Measurements from ENCODE around the gene DLG5.

The DLG5 gene, protein sequence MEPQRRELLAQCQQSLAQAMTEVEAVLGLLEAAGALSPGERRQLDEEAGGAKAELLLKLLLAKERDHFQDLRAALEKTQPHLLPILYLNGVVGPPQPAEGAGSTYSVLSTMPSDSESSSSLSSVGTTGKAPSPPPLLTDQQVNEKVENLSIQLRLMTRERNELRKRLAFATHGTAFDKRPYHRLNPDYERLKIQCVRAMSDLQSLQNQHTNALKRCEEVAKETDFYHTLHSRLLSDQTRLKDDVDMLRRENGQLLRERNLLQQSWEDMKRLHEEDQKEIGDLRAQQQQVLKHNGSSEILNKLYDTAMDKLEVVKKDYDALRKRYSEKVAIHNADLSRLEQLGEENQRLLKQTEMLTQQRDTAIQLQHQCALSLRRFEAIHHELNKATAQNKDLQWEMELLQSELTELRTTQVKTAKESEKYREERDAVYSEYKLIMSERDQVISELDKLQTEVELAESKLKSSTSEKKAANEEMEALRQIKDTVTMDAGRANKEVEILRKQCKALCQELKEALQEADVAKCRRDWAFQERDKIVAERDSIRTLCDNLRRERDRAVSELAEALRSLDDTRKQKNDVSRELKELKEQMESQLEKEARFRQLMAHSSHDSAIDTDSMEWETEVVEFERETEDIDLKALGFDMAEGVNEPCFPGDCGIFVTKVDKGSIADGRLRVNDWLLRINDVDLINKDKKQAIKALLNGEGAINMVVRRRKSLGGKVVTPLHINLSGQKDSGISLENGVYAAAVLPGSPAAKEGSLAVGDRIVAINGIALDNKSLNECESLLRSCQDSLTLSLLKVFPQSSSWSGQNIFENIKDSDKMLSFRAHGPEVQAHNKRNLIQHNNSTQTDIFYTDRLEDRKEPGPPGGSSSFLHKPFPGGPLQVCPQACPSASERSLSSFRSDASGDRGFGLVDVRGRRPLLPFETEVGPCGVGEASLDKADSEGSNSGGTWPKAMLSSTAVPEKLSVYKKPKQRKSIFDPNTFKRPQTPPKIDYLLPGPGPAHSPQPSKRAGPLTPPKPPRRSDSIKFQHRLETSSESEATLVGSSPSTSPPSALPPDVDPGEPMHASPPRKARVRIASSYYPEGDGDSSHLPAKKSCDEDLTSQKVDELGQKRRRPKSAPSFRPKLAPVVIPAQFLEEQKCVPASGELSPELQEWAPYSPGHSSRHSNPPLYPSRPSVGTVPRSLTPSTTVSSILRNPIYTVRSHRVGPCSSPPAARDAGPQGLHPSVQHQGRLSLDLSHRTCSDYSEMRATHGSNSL (N-terminal part only)

DNA sequence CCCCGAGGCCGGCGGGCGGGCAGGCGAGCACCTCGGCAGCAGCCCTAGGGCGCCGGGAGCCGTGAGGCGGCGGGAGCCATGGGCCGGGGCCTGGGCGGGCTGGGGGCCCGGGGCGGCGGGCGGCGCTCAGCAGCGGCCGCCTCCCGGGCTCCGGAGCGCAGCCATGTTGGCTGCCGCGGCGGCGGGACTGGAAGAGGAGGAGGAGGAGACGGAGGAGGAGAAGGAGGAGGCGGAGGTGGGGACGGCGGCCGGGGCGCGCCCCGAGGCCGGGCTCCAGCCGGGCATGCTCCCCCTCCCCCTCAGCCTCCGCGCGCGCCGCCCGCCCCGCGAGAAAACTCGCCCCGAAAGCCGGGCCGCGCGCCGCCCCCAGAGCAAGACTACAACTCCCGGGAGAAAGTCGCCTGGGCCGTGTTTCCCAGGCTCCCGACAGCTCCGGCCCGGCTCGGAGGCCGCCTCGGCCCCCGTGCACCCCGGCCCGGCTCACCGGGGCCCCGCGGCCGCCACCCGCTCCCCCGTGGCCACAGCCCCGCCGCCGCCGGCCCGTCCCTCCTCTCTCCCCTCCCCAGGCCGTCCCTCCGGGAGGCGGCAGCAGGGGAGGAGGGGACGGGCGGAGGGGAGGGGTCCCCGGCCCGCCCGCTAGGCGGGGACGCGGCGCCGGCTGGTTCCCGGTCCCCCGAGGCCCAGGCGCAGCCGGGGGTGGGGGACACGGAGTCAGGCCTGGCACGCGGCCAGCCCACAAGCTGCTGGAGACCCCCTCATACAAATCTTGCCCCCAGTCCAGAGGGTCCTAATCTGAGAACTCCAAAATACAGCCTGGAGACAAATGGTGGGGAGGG, at the start of gene DLG5:
TSS of gene DLG5 (minus strand) at position 190 of the 836 bp plus-strand sequence. CDS start 235 bp downstream, outside the sequence.
- DNase-seq, result no peak

DNA sequence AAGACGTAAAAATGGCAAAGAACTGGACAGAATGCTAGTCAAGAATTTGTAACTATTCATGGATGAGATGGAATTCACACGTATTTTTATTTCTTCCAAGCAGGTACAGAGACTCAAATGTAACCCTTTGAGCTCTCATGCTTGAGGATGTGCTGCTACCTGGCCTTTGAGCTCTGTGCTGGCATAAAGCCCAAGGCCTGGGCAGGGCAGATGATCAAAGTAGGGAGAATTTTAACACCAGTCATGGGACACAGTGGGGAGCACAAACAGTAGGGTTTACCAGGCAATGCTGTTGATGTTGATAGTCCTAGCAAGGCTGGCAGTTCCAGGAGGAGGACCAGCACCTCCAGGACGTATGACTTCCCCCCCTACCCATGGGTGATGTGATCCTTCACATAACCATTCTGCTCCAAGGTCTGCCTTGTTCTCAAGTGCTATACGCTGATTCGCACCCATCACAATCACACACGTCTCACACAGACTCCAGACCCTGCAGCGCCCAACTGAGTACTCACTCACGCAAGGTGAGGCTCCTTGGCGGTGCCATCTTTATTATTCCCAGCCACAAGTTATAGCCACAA, 48.6 kb upstream of the DLG5 start:
- DNase-seq, result no peak

DNA sequence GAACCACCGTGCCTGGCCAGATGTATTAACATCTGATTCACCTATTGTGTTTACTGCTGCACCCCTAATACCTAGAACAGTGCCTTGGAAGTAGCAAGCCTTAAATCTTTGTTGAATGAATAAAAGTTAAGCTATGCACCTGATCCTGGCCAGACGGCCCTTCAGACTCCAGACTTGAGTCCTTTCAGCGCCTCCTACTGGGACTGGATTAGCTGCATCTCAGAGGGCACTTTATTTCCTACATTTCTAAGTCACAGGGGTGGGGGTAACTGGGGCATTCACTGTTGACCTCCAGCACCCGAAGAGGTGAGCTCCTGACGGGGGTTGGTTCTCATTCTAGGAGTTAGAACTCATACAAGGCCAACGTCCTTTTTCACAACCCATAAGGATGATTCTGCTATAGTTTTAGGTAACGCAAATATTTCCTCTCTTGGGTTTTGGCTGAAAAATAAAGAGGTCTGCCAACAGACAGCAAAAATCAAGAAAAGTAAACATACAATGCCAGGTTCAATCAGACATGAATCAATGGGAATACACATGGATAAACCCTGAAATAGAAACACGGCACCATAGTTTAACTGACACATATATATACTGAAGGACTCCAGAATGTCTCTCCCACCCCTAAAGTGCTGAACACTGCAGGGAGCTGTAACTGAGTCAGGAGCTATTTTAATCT, 48.0 kb upstream of the DLG5 start:
- DNase-seq, result no peak

DNA sequence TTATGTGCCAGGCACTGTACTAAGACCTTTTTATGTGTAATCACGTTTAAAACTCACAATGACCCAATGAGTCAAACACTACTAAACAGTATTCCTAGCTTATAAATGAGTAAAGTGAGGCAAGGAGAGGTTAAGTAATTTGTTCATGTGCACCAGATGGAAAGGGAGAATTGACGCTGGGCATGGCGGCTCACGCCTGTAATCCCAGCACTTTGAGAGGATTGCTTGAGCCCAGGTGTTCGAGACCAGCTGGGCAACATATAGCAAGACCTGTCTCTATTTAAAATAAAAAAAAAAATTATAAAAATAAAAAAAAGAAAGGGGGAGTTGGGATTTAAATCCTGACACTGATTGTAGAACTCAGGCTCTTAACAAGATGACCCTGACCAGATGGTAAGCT, 46.7 kb upstream of the DLG5 start:
- no peak for DNase-seq

DNA sequence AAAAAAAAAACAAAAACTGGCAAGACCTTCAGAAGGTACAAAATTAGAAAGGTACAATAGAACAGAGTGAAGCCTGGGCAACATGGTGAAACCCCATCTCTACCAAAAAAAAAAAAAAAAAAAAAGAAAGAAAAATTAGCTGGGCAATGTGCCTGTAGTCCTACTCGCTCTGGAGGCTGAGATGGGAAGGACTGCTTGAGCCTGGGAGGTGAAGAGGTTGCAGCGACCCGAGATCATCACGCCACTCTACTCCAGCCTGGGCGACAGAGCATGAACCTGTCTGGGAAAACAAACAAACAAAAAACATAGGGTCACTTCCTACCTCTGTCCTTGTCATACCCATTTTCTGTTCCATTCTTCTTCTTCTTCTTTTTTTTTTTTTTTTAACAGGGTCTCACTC, 45.6 kb upstream of the DLG5 start:
- no peak for DNase-seq

DNA sequence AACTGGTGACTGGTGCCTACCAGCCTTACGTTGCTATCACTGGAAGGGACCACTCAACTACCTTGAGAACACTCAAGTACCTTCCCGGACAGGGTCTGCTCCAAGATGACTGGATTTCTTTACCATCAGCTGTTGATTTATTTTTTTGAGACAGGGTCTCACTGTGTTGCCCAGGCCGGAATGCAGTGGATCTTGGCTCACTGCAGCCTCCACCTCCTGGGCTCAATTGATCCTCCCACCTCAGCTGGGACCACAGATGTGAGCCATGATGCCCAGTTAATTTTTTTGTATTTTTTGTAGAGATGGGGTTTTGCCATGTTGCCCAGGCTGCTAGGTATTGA, 45.2 kb upstream of the DLG5 start:
- no peak for DNase-seq

DNA sequence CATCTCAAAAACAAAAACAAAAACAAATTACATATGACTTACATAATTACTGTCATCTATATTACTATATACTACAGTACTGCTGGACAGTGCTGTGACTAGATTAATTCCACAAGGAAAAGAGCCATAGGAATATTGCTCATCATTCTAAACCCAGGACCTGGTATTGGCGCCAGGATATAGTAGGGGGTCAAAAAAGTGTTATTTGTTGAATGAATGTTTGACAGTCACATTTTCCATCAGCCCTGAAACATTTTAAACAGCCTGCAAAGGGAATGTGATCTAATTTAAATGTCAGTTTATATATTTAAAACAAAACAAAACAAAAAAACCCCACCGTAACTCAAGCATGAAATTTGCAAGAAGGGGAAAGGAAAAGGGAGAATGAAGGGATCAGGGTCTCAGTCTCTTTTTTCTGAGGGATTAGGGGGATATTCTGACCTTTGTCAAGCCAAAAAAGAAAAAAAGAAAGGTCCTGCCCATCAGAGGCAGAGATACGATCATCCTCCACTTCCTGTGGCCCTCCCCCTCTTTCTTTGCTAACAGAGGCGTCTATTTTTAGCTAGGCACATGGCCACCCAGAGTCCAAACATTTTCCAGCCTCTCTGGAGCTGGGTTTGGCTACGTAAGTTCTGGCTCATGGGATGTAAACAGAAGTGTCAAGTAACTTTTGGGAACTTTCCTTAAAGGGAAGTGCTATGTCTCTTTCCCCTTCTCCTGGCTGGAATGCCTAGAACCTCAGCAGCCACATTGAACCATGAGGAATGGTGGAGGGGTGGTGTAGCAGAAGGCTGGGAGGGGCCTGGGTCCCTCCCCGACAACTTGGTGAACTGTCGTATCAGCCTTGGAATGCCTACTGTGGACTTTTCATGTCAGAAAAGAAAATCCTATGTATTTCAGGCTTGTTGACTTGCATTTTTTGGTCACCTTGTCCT, 44.6 kb upstream of the DLG5 start:
- no peak for DNase-seq

DNA sequence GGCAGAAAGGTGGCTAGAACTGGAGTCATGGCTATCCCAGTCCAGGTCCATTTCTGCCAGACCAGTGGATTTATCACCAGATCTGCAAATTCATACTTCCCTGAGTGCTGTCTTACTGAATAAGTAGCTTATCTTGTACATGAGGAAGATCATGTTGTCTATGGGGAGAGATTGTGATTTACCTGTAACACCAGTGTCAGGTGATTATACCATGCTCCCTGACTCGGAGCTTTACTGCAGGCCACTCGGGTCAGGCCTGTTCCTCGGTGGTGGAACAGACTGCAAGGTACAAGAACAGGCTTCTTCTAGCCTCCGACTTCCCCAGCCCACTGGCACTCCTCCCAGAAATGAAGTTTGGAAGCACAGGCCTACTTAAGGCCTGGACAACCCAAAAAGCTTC, 42.6 kb upstream of the DLG5 start:
- no peak for DNase-seq

DNA sequence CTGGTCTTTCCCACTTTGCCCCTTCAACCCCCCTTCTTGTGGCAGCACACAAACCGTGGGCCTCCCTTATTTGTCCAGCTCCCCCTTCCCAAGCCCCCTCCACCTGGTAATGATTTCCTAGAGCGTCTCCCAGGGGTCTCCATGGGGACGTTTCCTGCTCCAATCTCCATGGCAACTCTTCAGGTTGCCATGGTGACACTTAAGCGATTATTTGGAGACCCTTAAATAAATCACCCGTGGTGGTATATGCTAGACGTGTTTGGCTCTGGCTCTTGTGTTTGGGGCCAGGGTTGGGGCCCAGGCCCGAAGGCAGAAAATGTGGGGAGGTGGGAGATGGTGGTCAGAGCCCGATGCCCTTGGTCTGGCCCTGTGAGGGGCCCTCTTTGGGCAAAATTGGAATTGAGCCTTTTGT, 41.1 kb upstream of the DLG5 start:
- DNase-seq, result no peak

DNA sequence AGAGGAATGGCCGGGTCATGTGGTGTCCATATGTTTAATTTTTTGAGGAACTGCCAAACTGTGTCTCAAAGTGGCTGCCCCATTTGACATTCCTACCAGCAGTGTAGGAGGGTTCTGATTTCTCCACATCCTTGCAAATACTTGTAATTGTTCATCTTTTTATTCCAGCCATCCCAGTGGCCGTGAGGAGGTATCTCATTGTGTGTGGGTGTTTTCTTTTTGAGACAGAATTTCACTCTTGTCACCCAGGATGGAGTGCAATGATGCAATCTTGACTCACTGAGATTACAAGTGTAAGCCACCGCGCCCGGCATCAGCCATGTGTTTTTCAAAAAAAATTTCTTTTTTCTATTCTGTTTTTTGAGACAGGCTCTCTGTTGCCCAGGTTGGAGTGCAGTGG, 38.7 kb upstream of the DLG5 start:
- no peak for DNase-seq

DNA sequence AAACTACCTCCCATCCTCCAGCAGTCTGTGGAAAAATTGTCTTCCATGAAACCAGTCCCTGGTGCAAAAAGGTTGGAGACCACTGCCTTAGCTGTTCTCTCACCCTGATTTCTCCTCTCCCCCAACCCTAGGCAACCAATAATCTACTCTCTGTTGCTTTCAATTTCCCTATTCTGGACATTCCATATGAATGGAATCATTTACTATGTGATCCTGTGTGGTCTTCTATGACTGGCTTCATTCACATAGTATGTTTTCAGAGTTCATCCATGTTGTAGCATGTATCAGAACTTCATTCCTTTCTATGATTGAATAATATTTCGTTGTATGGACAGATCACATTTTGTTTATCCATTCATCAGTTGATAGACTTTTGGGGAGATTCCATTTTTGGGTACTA, 38.3 kb upstream of the DLG5 start:
- DNase-seq, result no peak

DNA sequence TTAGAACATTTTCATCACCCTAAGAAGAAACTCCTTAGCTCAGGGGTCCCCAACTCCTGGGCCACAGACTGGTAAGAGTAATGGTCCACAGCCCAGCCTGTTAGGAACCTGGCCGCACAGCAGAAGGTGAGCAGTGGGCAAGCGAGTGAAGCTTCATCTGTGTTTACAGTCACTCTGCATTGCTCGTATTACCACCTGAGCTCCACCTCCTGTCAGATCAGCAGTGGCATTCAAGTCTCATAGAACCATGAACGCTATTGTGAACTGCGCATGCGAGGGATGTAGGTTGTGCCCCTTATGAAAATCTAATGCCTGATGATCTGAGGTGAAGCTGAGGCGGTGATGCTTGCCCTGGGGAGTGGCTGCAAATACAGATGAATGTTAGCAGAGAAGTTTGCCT, 37.3 kb upstream of the DLG5 start:
- no peak for DNase-seq

DNA sequence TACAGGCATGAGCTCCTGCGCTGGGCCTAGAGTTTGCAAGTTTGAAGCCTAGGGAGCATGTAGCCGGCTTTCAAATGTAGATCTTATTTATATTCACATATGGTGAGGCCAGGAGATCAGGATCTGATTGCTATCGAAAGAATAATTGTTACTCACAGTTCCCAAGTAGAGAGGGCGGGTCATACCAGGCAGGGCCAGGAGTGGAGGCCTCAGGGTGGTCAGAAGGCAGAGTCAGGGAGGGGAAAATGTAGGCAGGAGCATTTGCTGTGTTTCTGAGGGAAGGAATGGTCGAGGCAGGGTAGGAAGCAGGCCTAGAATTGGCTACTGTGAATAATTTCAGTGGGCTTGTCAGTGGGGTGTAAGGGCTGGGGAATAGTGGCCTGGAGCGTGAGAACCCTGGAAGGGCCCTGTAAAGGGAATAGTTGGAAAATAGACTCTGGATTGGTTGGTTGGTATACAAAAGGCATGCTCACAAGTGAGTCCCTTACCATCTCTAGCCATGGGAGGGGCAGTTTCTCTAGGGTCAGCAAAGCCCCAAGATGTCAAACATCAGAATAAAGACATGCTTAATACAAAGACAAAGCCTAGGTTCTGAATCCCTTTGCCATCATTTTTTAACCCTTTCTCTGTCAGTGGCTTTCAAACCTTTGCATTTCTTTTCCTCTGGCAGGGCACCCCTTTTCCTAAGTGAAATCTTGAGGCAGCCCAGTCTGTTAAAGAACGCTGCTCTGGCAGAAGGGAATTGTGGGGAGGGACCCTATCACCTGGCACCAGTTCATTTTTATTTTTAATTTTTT, 36.0 kb upstream of the DLG5 start:
- no peak for DNase-seq

DNA sequence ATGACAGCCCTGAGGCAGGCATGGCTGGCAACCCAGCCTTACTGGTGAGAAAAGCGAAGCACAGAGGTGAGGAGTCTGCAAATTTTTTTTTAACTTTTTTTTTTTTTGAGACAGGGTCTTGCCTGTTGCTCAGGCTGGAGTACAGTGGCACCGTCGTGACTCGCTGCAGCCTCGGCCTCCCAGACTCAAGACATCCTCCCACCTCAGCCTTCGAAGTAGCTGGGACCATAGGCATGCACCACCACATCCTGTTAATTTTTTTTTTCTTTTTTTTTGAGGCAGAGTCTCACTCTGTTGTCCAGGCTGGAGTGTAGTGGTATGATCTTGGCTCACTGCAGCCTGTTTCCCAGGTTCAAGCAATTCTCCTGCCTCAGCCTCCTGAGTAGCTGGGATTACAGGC, 35.1 kb upstream of the DLG5 start:
- no peak for DNase-seq

DNA sequence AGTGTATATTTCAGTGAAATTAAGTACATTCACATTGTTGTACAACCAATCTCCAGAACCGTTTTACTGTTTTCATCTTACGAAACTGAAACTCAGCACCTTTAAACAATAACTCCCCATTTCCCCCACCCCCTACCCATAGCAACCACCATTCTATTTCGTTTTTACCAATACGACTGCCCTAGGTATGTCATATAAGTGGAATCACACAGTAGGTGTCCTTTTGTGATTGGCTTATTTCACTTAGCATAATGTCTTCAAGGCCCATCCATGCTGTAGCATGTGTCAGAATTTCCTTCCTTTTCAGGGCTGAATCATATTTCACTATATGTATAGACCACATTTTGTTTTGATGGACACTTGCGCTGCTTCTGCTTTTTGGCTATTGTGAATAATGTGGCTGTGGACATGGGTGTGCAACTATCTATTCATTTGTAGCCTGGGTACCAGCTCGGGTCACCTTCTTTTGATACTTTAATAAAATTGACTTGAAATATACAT, 34.3 kb upstream of the DLG5 start:
- no peak for DNase-seq

DNA sequence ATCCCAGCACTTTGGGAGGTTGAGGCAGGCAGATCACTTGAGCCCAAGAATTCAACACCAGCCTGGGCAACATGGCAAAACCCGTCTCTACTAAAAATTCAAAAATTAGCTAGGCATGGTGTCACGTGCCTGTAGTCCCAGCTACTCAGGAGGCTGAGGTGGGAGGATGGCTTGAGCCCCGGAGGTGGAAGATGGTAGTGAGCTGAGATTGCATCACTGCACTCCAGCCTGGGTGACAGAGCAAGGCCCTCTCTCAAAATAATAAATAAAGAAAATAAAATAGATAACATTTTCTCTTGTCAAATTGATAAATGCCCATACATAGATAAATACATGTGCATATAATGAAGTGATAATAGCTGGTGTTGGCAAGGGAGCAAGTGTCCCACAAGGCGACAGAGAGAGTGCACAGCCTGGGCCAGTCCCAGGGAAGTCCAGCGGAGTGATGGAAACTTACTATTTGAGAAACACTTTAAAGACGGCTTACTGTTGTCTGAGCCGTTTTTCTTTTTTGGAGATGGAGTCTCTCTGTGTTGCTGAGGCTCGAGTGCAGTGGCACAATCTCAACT, 33.4 kb upstream of the DLG5 start:
- no peak for DNase-seq

DNA sequence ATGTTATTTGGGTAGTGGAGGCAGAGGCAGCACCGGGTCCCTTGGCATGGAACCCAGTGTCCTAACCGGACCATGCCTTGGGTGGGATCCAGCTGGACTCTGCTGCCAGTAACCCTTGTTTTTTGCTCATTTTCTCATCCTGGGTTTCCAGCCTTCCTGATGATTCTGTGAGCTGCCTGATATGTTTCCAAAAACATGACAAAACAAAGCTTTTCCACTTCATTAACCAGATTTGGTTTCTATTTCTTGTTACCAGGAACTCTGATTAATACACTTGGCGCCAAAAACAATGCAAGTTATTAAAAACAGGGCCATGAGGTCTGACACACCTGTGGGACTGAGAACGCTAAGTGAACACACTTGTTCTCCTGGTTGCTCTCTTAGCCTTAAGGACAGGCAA, 32.8 kb upstream of the DLG5 start:
- no peak for DNase-seq

DNA sequence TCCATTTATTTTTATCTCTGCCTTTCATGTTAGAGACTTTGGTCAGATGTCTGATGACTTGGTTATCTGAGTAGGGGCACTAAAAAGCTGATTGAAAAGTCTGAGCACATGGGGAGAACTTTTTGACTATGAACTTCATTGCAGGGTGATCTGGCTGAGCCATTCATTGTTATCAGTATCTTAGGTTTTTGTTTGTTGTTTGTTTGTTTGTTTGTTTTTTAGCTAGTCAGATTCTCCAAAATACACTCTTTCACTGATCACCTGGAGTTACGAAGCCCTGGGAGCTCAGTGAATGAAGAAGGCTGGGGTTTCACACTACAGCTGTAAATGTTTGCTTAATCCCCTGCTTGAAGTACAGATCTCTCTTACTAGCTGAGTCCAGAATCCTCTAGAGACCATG, 28.6 kb upstream of the DLG5 start:
- DNase-seq, result no peak

DNA sequence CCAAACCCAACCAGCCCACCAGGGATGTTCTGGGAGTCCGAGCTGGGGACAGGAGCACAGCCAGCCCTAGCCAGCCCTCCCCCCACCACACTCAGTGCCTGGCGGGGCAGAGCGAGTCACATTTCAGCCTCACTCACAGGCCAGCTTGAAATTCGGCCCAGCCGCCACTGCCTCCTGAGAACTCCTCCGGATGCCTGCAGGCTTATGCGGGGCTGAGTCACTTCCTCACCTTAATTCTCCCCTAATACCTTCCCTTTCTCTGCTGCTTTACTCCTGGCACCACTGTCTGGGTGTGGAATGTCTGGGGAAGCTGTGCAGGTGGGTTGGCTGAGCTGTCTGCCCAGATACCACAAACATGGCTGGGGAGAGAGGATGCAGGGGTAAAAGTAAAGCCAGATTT, 22.6 kb upstream of the DLG5 start:
- DNase-seq, result no peak
